Measurements from ENCODE around the gene AMT. TPM values are rescaled to one million over a fixed set of nuclear protein-coding genes. Genes with fewer than 3 reads are reported as not detected.
"Not testable (repeated sequence)": the region's sequence is repeated elsewhere in the genome, so short reads cannot be mapped to it uniquely, and the experiment has no call there.

Gene AMT
- total and polyA plus RNA-seq, 4 donors: 3.8 to 12.4 (median 8.8) TPM

DNA sequence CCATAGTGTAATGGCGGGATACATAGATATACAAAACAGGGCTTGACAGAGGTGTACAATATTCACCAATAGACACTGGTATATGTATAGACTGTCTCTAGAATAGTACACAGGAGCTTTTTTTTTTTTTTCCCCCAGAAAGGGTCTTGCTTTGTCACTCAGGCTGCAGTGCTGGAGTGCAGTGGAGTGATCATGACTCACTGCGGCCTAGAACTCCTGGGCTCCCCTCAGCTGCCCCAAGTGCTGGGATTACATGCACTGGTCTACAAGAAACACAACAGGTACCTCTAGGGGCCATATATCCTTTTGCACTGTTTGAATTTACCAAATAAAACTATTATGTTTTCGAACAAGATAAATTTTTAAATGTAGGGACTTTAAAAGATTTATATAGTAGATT is 22.8 kb downstream of the AMT start:
- ATAC-seq (ENCODE audit: insufficient read depth, low FRiP score) (no peak), DNase-seq (no peak)
- Histone ChIP-seq H3K36me3 (ENCODE audit: control insufficient read depth in 4 of 4, insufficient read depth in 4 of 4, low read length in 4 of 4) (peaks cover 2 to 11% (median 6%) of the 10 kb centered on the region in 4 donors), H3K4me3 (no peak overlapping the region), H3K27me3 (ENCODE audit: control insufficient read depth in 3 of 3, insufficient read depth in 3 of 3, low read length in 2 of 3) (no peaks in the 10 kb centered on the region), H3K27ac (ENCODE audit: low read depth in 1 of 2, low read length in 1 of 2) (no peak overlapping the region), H3K9ac (ENCODE audit: insufficient read depth in 1 of 2, low read length in 2 of 2) (no peak overlapping the region), H3K9me3 (ENCODE audit: control insufficient read depth in 4 of 4, insufficient read depth in 3 of 4, low read length in 3 of 4) (no peaks in the 10 kb centered on the region), H3K4me1 (ENCODE audit: control insufficient read depth in 5 of 5, insufficient read depth in 5 of 5, low read length in 5 of 5) (peaks cover 0 to 17% (median 0%) of the 10 kb centered on the region in 5 donors)
- TF ChIP-seq, protein P1, sequence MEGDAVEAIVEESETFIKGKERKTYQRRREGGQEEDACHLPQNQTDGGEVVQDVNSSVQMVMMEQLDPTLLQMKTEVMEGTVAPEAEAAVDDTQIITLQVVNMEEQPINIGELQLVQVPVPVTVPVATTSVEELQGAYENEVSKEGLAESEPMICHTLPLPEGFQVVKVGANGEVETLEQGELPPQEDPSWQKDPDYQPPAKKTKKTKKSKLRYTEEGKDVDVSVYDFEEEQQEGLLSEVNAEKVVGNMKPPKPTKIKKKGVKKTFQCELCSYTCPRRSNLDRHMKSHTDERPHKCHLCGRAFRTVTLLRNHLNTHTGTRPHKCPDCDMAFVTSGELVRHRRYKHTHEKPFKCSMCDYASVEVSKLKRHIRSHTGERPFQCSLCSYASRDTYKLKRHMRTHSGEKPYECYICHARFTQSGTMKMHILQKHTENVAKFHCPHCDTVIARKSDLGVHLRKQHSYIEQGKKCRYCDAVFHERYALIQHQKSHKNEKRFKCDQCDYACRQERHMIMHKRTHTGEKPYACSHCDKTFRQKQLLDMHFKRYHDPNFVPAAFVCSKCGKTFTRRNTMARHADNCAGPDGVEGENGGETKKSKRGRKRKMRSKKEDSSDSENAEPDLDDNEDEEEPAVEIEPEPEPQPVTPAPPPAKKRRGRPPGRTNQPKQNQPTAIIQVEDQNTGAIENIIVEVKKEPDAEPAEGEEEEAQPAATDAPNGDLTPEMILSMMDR (IDR thresholded peaks at IDR 0.05; ENCODE audit: control extremely low read depth, extremely low read depth): no peak
- 94% methylated on average over 3 of the region's 3 CpGs for WGBS, 2 donors

DNA sequence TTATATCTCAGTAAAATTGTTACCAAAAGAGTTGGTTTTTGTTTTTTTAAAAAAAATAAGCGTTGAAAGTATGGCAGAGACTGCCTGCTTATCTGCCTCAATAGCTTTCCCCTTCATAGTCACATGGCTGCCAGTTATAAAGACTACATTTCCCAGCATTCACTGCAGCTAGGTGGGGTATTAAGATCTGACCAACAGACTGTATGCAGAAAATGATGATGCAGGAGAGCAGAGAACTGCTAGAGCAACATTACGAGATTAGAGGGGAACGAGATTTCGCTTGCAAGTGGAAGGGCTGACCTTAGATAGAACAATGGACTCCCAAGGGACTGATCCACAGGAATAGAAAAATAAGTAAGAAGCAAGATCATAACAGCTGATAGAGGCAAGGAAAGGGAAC is 24.8 kb downstream of the AMT start:
- TF ChIP-seq, protein P1 (IDR thresholded peaks at IDR 0.05; ENCODE audit: control extremely low read depth, extremely low read depth): no peak
- H3K27ac ChIP-seq (ENCODE audit: low read depth in 1 of 2, low read length in 1 of 2): no peak overlapping the region
- H3K4me3 ChIP-seq: no peak overlapping the region
- no peak overlapping the region for H3K9ac ChIP-seq (ENCODE audit: insufficient read depth in 1 of 2, low read length in 2 of 2)
- H3K4me1 ChIP-seq (ENCODE audit: control insufficient read depth in 5 of 5, insufficient read depth in 5 of 5, low read length in 5 of 5): peaks cover 0 to 18% (median 0%) of the 10 kb centered on the region in 5 donors
- ATAC-seq (ENCODE audit: insufficient read depth, low FRiP score) (no peak), DNase-seq (peak in 2 of 3 donors; percentile 30 to 42)
- H3K9me3 ChIP-seq (ENCODE audit: control insufficient read depth in 4 of 4, insufficient read depth in 3 of 4, low read length in 3 of 4): no peaks in the 10 kb centered on the region
- H3K36me3 ChIP-seq (ENCODE audit: control insufficient read depth in 4 of 4, insufficient read depth in 4 of 4, low read length in 4 of 4): peaks cover 2 to 12% (median 5%) of the 10 kb centered on the region in 4 donors
- WGBS, 2 donors: 57 to 58% methylated on average over 4 of the region's 4 CpGs
- H3K27me3 ChIP-seq (ENCODE audit: control insufficient read depth in 3 of 3, insufficient read depth in 3 of 3, low read length in 2 of 3): no peaks in the 10 kb centered on the region

DNA sequence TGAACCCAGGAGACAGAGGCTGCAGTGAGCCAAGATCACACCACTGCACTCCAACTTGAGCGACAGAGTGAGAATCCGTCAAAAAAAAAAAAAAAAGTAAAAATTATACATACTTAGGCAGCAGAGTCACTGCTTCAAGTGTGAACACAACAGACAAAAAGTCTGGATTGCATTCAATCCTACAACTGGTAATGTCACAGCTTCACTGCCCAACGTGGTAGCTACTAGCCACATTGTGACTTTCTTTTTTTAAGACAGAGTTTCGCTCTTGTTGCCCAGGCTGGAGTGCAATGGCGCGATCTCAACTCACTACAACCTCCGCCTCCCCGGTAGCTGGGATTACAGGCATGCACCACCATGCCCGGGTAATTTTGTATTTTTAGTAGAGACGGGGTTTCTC is 31.0 kb downstream of the AMT start:
- not testable (repeated sequence) for H3K4me3 ChIP-seq; H3K27ac ChIP-seq (ENCODE audit: low read depth in 1 of 2, low read length in 1 of 2); H3K27me3 ChIP-seq (ENCODE audit: control insufficient read depth in 3 of 3, insufficient read depth in 3 of 3, low read length in 2 of 3); H3K9ac ChIP-seq (ENCODE audit: insufficient read depth in 1 of 2, low read length in 2 of 2); ATAC-seq (ENCODE audit: insufficient read depth, low FRiP score); H3K9me3 ChIP-seq (ENCODE audit: control insufficient read depth in 4 of 4, insufficient read depth in 3 of 4, low read length in 3 of 4); DNase-seq
- peaks cover 0 to 11% (median 5%) of the 10 kb centered on the region in 4 donors for H3K36me3 ChIP-seq (ENCODE audit: control insufficient read depth in 4 of 4, insufficient read depth in 4 of 4, low read length in 4 of 4)
- 89 to 92% methylated on average over 10 of the region's 10 CpGs for WGBS, 2 donors
- H3K4me1 ChIP-seq (ENCODE audit: control insufficient read depth in 5 of 5, insufficient read depth in 5 of 5, low read length in 5 of 5): peaks cover 0 to 12% (median under 1%) of the 10 kb centered on the region in 5 donors

DNA sequence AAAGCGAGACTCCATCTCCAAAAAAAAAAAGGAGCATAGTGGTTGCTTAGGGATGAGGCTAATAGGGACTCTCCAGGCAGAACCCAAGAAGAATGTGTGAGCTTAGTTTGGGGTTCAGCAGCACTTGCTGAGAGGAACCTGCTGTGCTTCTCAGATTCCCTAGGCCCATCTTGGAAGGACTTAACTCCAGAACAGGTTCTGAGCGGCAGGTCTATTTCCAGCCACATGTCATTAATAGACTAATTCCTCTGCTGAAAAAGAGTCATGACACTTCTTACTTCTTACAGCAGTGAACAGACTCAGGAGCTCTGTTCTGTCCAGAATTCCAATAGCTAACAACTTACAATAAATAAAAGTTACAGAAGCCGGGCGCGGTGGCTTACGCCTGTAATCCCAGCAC is 33.0 kb downstream of the AMT start:
- DNase-seq (no peak), ATAC-seq (ENCODE audit: insufficient read depth, low FRiP score) (no peak)
- Histone ChIP-seq H3K27me3 (ENCODE audit: control insufficient read depth in 3 of 3, insufficient read depth in 3 of 3, low read length in 2 of 3) (no peaks in the 10 kb centered on the region), H3K9me3 (ENCODE audit: control insufficient read depth in 4 of 4, insufficient read depth in 3 of 4, low read length in 3 of 4) (no peaks in the 10 kb centered on the region), H3K36me3 (ENCODE audit: control insufficient read depth in 4 of 4, insufficient read depth in 4 of 4, low read length in 4 of 4) (peaks cover 0 to 8% (median 1%) of the 10 kb centered on the region in 4 donors), H3K4me1 (ENCODE audit: control insufficient read depth in 5 of 5, insufficient read depth in 5 of 5, low read length in 5 of 5) (peaks cover 0 to 12% (median 3%) of the 10 kb centered on the region in 5 donors), H3K4me3 (no peak overlapping the region), H3K9ac (ENCODE audit: insufficient read depth in 1 of 2, low read length in 2 of 2) (no peak overlapping the region), H3K27ac (ENCODE audit: low read depth in 1 of 2, low read length in 1 of 2) (no peak overlapping the region)
- TF ChIP-seq, protein P1 (IDR thresholded peaks at IDR 0.05; ENCODE audit: control extremely low read depth, extremely low read depth): no peak
- WGBS, 2 donors: 96 to 98% methylated on average over 6 of the region's 6 CpGs
